Trophoblast cell (in vitro differentiated cells and primary cell): Measurements from ENCODE around the gene SBF2.

Source experiments
- DNase-seq, 2 donors: peaks; one replicate each; pipeline ENCODE4 v3.0.0-alpha.2; 2016
- H2AFZ ChIP-seq: 2 replicates; pipeline ENCODE4 v1.6.1; 2013; ENCODE audit warnings: low read length, moderate library complexity, mild to moderate bottlenecking; ENCODE audit not compliant: insufficient read depth, poor library complexity
- H2AK5ac ChIP-seq: 2 replicates; pipeline ENCODE4 v1.6.1; 2013; ENCODE audit warnings: mild to moderate bottlenecking, low read length
- H2BK120ac ChIP-seq: 2 replicates; pipeline ENCODE4 v1.6.1; 2013; ENCODE audit warnings: low read length, mild to moderate bottlenecking, moderate library complexity; ENCODE audit not compliant: insufficient read depth, poor library complexity
- H2BK12ac ChIP-seq: 2 replicates; pipeline ENCODE4 v1.6.1; 2013; ENCODE audit warnings: mild to moderate bottlenecking, low read length, moderate library complexity
- H2BK5ac ChIP-seq: 2 replicates; pipeline ENCODE4 v1.6.1; 2013; ENCODE audit warnings: low read length, low read depth, moderate library complexity, mild to moderate bottlenecking; ENCODE audit not compliant: poor library complexity
- H3K14ac ChIP-seq: 2 replicates; pipeline ENCODE4 v1.6.1; 2013; ENCODE audit warnings: mild to moderate bottlenecking, low read length
- H3K18ac ChIP-seq: 2 replicates; pipeline ENCODE4 v1.6.1; 2013; ENCODE audit warnings: mild to moderate bottlenecking, low read length
- H3K23ac ChIP-seq: 2 replicates; pipeline ENCODE4 v1.6.1; 2013; ENCODE audit warnings: low read length
- H3K27ac ChIP-seq: 2 replicates; pipeline ENCODE4 v1.5.1; 2013; ENCODE audit warnings: low read depth, mild to moderate bottlenecking, inconsistent platforms, low read length, moderate library complexity
- H3K27me3 ChIP-seq: 2 replicates; pipeline ENCODE4 v1.6.1; 2013; ENCODE audit warnings: inconsistent platforms, mild to moderate bottlenecking, low read length, moderate library complexity; ENCODE audit not compliant: insufficient read depth
- H3K36me3 ChIP-seq, 2 experiments: 1 replicate in 1 of 2; 2 replicates in 1 of 2; pipeline ENCODE4 v1.6.1; 2013; ENCODE audit warnings: low read length in 2 of 2, mild to moderate bottlenecking in 2 of 2, moderate library complexity in 1 of 2; ENCODE audit not compliant: insufficient read depth in 2 of 2, control insufficient read depth in 1 of 2
- H3K4ac ChIP-seq: 2 replicates; pipeline ENCODE4 v1.6.1; 2013; ENCODE audit warnings: low read depth, mild to moderate bottlenecking, low read length, moderate library complexity
- H3K4me1 ChIP-seq, 2 experiments: 1 replicate in 1 of 2; 2 replicates in 1 of 2; pipeline ENCODE4 v1.6.1; 2013; ENCODE audit warnings: low read length in 2 of 2, mild to moderate bottlenecking in 2 of 2, moderate library complexity in 1 of 2; ENCODE audit not compliant: insufficient read depth in 2 of 2, control insufficient read depth in 1 of 2
- H3K4me2 ChIP-seq: 2 replicates; pipeline ENCODE4 v1.6.1; 2013; ENCODE audit warnings: inconsistent platforms, mild to moderate bottlenecking, low read length, moderate library complexity
- H3K4me3 ChIP-seq: 2 replicates; pipeline ENCODE4 v1.5.1; 2013; ENCODE audit warnings: mild to moderate bottlenecking, low read depth, low read length, inconsistent platforms
- H3K79me1 ChIP-seq: one replicate; pipeline ENCODE4 v1.6.1; 2013; ENCODE audit warnings: low read length
- H3K79me2 ChIP-seq: 2 replicates; pipeline ENCODE4 v1.6.1; 2013; ENCODE audit warnings: low read length, mild to moderate bottlenecking; ENCODE audit not compliant: control insufficient read depth, insufficient read depth, poor library complexity
- H3K9ac ChIP-seq: 2 replicates; pipeline ENCODE4 v1.6.1; 2013; ENCODE audit warnings: mild to moderate bottlenecking, low read length
- H3K9me3 ChIP-seq: 2 replicates; pipeline ENCODE4 v1.6.1; 2013; ENCODE audit warnings: low read depth, mild to moderate bottlenecking, control low read depth, inconsistent platforms, low read length; ENCODE audit not compliant: insufficient read depth
- H4K12ac ChIP-seq: 2 replicates; pipeline ENCODE4 v1.6.1; 2013; ENCODE audit warnings: low read depth, mild to moderate bottlenecking, low read length, moderate library complexity
- H4K8ac ChIP-seq: 2 replicates; pipeline ENCODE4 v1.6.1; 2013; ENCODE audit warnings: low read depth, mild to moderate bottlenecking, low read length, moderate library complexity
- H4K91ac ChIP-seq: one replicate; pipeline ENCODE4 v1.6.1; 2013; ENCODE audit warnings: low read depth, mild to moderate bottlenecking, low read length, moderate library complexity
- WGBS: extraction: QIAGEN DNeasy Blood & Tissue Kit; methylation state at CpG from one replicate; pipeline ENCODE4 v1.1.7; 2013; ENCODE audit warnings: missing lambda C conversion rate; ENCODE audit not compliant: insufficient read length, insufficient coverage; ENCODE audit errors: extremely low coverage; 5-methylcytosine and 5-hydroxymethylcytosine counted together

The SBF2 gene

GRCh38 chr11:10308201-10308954 lies 14.4 kb upstream of the SBF2 start:
- H3K18ac ChIP-seq, result no peak overlapping the region
- H2BK12ac ChIP-seq, result peak overlapping the region; percentile 62
- no peak overlapping the region for H2AK5ac ChIP-seq
- H3K4ac ChIP-seq, result no peak overlapping the region
- H2BK5ac ChIP-seq, result peak overlapping the region; percentile 51
- no peak overlapping the region for H4K12ac ChIP-seq
- H3K79me1 ChIP-seq, result peaks cover 35% of the 10 kb centered on the region
- no peaks in the 10 kb centered on the region for H3K9me3 ChIP-seq
- peaks cover 26% of the 10 kb centered on the region for H3K79me2 ChIP-seq
- no peak overlapping the region for H3K23ac ChIP-seq
- no CpG with 5 or more reads among the region's 16 CpGs for WGBS
- H2AFZ ChIP-seq, result peak overlapping the region; percentile 38
- H2BK120ac ChIP-seq, result peak overlapping the region; percentile 20
- H3K4me1 ChIP-seq, result peaks cover 5 to 7% of the 10 kb centered on the region in 2 experiments
- H3K9ac ChIP-seq, result no peak overlapping the region
- peak overlapping the region; percentile 72 for H3K27ac ChIP-seq
- DNase-seq, result peak; percentile 38 to 62
- H3K36me3 ChIP-seq, result no peaks in the 10 kb centered on the region
- H3K27me3 ChIP-seq, result no peaks in the 10 kb centered on the region
- peak overlapping the region; percentile 92 for H3K4me2 ChIP-seq
- peak overlapping the region; percentile 61 for H3K14ac ChIP-seq
- peak overlapping the region; percentile 66 for H3K4me3 ChIP-seq
- peak overlapping the region; percentile 39 for H4K91ac ChIP-seq
- no peak overlapping the region for H4K8ac ChIP-seq

- no peaks in the 10 kb centered on the region for H3K9me3 ChIP-seq
- peak; percentile 92 for DNase-seq
- WGBS, result no CpG with 5 or more reads among the region's 62 CpGs
These were observed 13.6 kb upstream of the SBF2 start for GRCh38 chr11:10307400-10308200.

DNA sequence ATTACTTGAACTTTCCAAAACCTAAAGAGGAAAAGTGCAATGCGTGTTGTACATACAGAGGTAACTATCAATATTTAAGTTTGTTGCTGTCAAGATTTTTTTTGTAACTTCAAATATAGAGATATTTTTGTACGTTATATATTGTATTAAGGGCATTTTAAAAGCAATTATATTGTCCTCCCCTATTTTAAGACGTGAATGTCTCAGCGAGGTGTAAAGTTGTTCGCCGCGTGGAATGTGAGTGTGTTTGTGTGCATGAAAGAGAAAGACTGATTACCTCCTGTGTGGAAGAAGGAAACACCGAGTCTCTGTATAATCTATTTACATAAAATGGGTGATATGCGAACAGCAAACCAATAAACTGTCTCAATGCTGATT lies 13.0 kb upstream of the SBF2 start:
- H2AFZ ChIP-seq, result no peak overlapping the region
- H3K79me1 ChIP-seq, result peaks cover 46% of the 10 kb centered on the region
- no peak overlapping the region for H4K12ac ChIP-seq
- H3K4me1 ChIP-seq, result peaks cover 5 to 10% of the 10 kb centered on the region in 2 experiments
- H3K79me2 ChIP-seq, result peaks cover 36% of the 10 kb centered on the region
- peak overlapping the region; percentile 36 for H2BK5ac ChIP-seq
- peak overlapping the region; percentile 71 for H3K4me3 ChIP-seq
- H3K36me3 ChIP-seq, result no peaks in the 10 kb centered on the region
- no peak overlapping the region for H4K8ac ChIP-seq
- H2BK120ac ChIP-seq, result no peak overlapping the region
- peak overlapping the region; percentile 75 for H3K4ac ChIP-seq
- H3K4me2 ChIP-seq, result peak overlapping the region; percentile 92
- peak overlapping the region; percentile 70 for H3K14ac ChIP-seq
- no peak overlapping the region for H2BK12ac ChIP-seq
- peak overlapping the region; percentile 29 for H4K91ac ChIP-seq
- H3K27ac ChIP-seq, result peak overlapping the region; percentile 72
- H3K23ac ChIP-seq, result no peak overlapping the region
- no peaks in the 10 kb centered on the region for H3K9me3 ChIP-seq
- DNase-seq, result no peak
- no peaks in the 10 kb centered on the region for H3K27me3 ChIP-seq
- no peak overlapping the region for H3K9ac ChIP-seq
- no CpG with 5 or more reads among the region's 9 CpGs for WGBS
- peak overlapping the region; percentile 64 for H3K18ac ChIP-seq
- H2AK5ac ChIP-seq, result no peak overlapping the region

More at GRCh38 chr11:10307400-10308200, 13.6 kb upstream of the SBF2 start:
- peaks cover 43% of the 10 kb centered on the region for H3K79me1 ChIP-seq
- H3K18ac ChIP-seq, result peak overlapping the region; percentile 64
- H3K27me3 ChIP-seq, result no peaks in the 10 kb centered on the region
- peak overlapping the region; percentile 52 for H2BK120ac ChIP-seq
- H3K36me3 ChIP-seq, result no peaks in the 10 kb centered on the region
- no peak overlapping the region for H3K23ac ChIP-seq
- H3K9ac ChIP-seq, result peak overlapping the region; percentile 62
- H3K27ac ChIP-seq, result peak overlapping the region; percentile 72
- peaks cover 33% of the 10 kb centered on the region for H3K79me2 ChIP-seq
- peak overlapping the region; percentile 92 for H3K4me2 ChIP-seq
- H3K4me1 ChIP-seq, result peaks cover 5 to 7% of the 10 kb centered on the region in 2 experiments
- H2BK5ac ChIP-seq, result peak overlapping the region; percentile 15
- H2BK12ac ChIP-seq, result peak overlapping the region; percentile 62
- H2AK5ac ChIP-seq, result no peak overlapping the region
- peak overlapping the region; percentile 71 for H4K91ac ChIP-seq
- H3K4ac ChIP-seq, result peak overlapping the region; percentile 6
- H3K4me3 ChIP-seq, result peak overlapping the region; percentile 66
- peak overlapping the region; percentile 58 for H4K8ac ChIP-seq
- H2AFZ ChIP-seq, result peak overlapping the region; percentile 40
- no peak overlapping the region for H4K12ac ChIP-seq
- H3K14ac ChIP-seq, result peak overlapping the region; percentile 70

- Histone ChIP-seq H4K12ac (peak overlapping the region; percentile 27), H4K8ac (peak overlapping the region; percentile 51), H2AFZ (peak overlapping the region; percentile 48), H3K14ac (peak overlapping the region; percentile 72), H3K27ac (peak overlapping the region; percentile 64), H2BK12ac (peak overlapping the region; percentile 68), H2AK5ac (peak overlapping the region; percentile 49), H3K27me3 (no peaks in the 10 kb centered on the region), H3K79me2 (peaks cover 36% of the 10 kb centered on the region), H3K18ac (peak overlapping the region; percentile 82), H4K91ac (peak overlapping the region; percentile 71), H3K4me3 (peak overlapping the region; percentile 71), H3K4me1 (peaks cover 5 to 10% of the 10 kb centered on the region in 2 experiments), H2BK5ac (peak overlapping the region; percentile 62), H3K9ac (peak overlapping the region; percentile 36), H3K23ac (no peak overlapping the region), H2BK120ac (peak overlapping the region; percentile 50), H3K79me1 (peaks cover 46% of the 10 kb centered on the region), H3K4ac (peak overlapping the region; percentile 75), H3K36me3 (no peaks in the 10 kb centered on the region), H3K4me2 (peak overlapping the region; percentile 86), H3K9me3 (no peaks in the 10 kb centered on the region)
- DNase-seq, result peak; percentile 58 to 72
- WGBS, result no CpG with 5 or more reads among the region's 65 CpGs
These were observed 12.2 kb upstream of the SBF2 start for GRCh38 chr11:10305964-10306918.
